GM10248 (cell line): ENCODE data around the gene COMT.

Experiments used
- CTCF ChIA-PET: fragments of 300-600 bp; sonication (Branson Sonifier 250); formaldehyde crosslinking; extraction: SDS; loops from one replicate; lab custom pipeline; 2021; ENCODE audit warnings: antibody characterized with exemption; lab: Yijun Ruan, JAX
- POLR2A ChIA-PET: fragments of 350-650 bp; sonication (Branson Sonifier 250); formaldehyde crosslinking; extraction: SDS; loops from one replicate; lab custom pipeline; 2020; ENCODE audit warnings: antibody characterized with exemption; lab: Yijun Ruan, JAX
- DNase-seq: peaks from one replicate; pipeline ENCODE4 v3.0.0; 2012; ENCODE audit errors: extremely low spot score
- CTCF ChIP-seq: IDR thresholded peaks from 2 replicates; pipeline ENCODE4 v1.5.1; 2012; ENCODE audit warnings: mild to moderate bottlenecking, low read depth; ENCODE audit errors: extremely low read depth, missing control alignments, control extremely low read depth

COMT gene

GRCh38 chr22:19968450-19968891 is 26.9 kb downstream of the COMT start:
- no peak for TF ChIP-seq CTCF
- no peak for DNase-seq
- ChIA-PET POLR2A (no interaction called here), CTCF (interaction anchor here (1.3 to 4.3 kb wide), 4 partner anchors 10 to 161 kb away, joined by 3 to 54 read pairs (median 6); no protein-coding TSS in a partner anchor)

DNA sequence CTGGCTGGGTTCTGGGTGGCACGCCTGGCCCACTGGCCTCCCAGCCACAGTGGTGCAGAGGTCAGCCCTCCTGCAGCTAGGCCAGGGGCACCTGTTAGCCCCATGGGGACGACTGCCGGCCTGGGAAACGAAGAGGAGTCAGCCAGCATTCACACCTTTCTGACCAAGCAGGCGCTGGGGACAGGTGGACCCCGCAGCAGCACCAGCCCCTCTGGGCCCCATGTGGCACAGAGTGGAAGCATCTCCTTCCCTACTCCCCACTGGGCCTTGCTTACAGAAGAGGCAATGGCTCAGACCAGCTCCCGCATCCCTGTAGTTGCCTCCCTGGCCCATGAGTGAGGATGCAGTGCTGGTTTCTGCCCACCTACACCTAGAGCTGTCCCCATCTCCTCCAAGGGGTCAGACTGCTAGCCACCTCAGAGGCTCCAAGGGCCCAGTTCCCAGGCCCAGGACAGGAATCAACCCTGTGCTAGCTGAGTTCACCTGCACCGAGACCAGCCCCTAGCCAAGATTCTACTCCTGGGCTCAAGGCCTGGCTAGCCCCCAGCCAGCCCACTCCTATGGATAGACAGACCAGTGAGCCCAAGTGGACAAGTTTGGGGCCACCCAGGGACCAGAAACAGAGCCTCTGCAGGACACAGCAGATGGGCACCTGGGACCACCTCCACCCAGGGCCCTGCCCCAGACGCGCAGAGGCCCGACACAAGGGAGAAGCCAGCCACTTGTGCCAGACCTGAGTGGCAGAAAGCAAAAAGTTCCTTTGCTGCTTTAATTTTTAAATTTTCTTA is 27.8 kb downstream of the COMT start:
- CTCF ChIA-PET = interaction anchor here (0.7 to 4.3 kb wide), 10 partner anchors 9 to 160 kb away, joined by 3 to 54 read pairs (median 4); no protein-coding TSS in a partner anchor
- POLR2A ChIA-PET = no interaction called here
- TF ChIP-seq CTCF = no peak
- DNase-seq = no peak

- ChIA-PET CTCF (interaction anchor here (0.7 to 4.3 kb wide), 15 partner anchors 9 to 159 kb away, joined by 3 to 54 read pairs (median 5); no protein-coding TSS in a partner anchor), POLR2A (no interaction called here)
- DNase-seq = no peak
- peak; percentile 15 for TF ChIP-seq CTCF
Observed at GRCh38 chr22:19970031-19970478, 28.5 kb downstream of the COMT start.

DNA sequence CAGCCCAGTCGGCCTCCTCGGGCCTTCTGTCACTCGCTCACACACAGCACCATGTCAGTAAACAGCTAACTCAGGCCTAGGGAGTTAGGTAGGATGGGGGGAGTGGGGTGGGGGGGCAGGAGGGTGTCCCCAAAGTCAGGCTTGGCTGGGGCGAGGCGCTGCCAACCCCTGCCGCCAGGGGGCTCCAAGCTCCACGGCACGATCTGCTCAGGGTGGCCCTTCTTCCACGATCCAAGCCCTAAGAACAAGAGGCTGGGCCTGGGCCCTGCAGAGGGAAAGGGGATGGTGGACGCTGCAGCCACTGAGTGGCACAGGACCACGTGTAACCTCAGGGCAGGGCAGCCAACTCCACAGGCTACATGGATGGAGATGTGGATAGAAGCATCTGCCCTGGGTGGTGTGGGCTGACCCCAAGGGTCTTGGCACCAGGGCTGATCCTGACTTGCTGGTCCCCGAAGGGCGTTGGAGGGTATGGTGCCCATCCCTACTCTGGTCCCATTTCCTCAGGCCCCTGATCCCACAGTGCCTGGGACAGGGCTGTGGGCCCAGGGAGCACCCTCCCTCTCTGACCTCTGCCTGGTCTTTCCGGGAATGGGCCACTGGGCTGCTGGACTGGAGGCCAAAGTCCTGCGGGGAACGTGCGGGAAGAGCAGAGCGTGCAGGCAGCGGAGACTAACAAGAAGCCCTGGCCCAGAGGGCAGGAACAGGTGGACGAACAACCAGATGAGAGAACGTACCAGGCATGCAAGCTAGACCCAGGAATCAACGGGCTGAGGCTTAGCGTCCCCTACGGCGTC is 29.1 kb downstream of the COMT start:
- ChIA-PET CTCF (interaction anchor here (0.7 to 4.3 kb wide), 22 partner anchors 8 to 268 kb away, joined by 3 to 54 read pairs (median 4); no protein-coding TSS in a partner anchor), POLR2A (no interaction called here)
- DNase-seq = peak; percentile 88
- TF ChIP-seq CTCF = peak; percentile 95

DNA sequence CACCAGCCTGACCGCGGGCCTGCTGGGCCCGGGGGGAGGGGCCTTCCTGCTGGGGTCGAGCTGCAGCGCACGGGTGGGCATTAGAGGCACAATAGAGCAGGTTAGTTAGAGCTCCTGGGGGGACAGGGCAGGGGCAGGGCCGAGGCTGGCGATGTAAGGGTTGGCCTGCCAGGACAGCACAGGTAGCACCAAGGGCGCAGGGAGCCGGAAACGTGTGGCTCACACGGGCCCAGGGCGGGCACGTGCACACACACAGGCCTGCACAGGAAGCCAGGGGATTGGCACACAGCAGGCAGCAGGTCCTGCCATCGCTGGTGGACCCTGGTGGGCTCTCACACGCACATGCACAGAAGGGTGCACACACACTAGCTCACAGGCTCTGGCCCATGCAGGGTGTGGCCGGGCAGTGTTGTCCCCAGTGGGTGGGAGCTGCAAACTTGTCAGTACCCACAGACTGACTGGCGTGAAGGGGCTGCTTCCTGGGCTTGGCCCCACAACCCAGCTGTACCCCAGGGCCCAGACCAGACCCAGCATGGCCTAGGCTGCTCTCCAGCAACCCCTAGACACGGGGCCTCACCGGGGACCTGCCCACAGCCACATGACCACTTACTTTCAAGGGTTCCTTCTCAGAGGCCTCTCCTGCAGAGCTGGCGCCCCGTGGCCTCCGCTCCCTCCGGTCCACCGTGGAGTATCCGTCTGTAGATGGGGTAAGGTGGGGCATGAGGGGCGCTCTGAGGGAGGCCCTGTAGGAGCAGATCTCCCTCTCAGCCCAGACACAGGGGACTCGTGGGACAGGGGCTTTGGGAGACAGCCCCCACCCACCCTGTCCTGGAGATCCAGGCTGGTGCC is 29.9 kb downstream of the COMT start:
- CTCF ChIA-PET = interaction anchor here (0.9 to 4.3 kb wide), 16 partner anchors 10 to 268 kb away, joined by 3 to 54 read pairs (median 4); no protein-coding TSS in a partner anchor
- no peak for DNase-seq
- POLR2A ChIA-PET = no interaction called here
- TF ChIP-seq CTCF = no peak
